Measurements from ENCODE around the gene NOS1. TPM values are rescaled to one million over a fixed set of nuclear protein-coding genes. Genes with fewer than 3 reads are reported as not detected.
"Not testable (repeated sequence)": the region's sequence is repeated elsewhere in the genome, so short reads cannot be mapped to it uniquely, and the experiment has no call there.

NOS1 gene
- total RNA-seq, 1 donor from 2014 or later = not detected

DNA sequence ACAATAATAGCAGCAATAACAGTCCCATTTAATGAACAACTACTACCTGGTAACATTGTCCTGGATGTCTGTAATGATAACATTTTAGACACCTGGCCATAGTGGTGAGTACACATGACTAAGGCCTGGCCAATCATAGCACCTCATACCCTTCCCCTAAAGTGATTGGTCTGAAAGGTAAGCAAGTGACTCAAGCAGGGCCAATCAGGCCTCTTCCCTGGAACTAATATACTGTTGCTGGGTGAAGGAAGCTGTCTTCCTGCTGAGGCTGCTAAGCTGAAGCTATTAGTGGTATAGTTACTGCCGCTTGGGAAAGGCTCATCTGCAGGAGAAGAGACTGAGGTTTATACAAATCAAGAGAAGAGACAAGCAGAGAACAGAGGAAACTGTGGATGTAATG lies 18.7 kb upstream of the NOS1 start:
- H3K4me1 Mint-ChIP-seq (ENCODE audit: low read depth) = no peaks in the 10 kb centered on the region
- peaks cover 9% of the 10 kb centered on the region for H3K9me3 Mint-ChIP-seq (ENCODE audit: low read depth)
- DNase-seq (ENCODE audit: low spot score) = no peak
- no peaks in the 10 kb centered on the region for H3K36me3 Mint-ChIP-seq (ENCODE audit: low read depth)
- peaks cover 16% of the 10 kb centered on the region for H3K27me3 Mint-ChIP-seq (ENCODE audit: low read depth)
- no peak overlapping the region for H3K4me3 Mint-ChIP-seq (ENCODE audit: unreplicated experiment)
- no peak overlapping the region for H3K27ac Mint-ChIP-seq (ENCODE audit: unreplicated experiment)
- TF ChIP-seq, protein P1, sequence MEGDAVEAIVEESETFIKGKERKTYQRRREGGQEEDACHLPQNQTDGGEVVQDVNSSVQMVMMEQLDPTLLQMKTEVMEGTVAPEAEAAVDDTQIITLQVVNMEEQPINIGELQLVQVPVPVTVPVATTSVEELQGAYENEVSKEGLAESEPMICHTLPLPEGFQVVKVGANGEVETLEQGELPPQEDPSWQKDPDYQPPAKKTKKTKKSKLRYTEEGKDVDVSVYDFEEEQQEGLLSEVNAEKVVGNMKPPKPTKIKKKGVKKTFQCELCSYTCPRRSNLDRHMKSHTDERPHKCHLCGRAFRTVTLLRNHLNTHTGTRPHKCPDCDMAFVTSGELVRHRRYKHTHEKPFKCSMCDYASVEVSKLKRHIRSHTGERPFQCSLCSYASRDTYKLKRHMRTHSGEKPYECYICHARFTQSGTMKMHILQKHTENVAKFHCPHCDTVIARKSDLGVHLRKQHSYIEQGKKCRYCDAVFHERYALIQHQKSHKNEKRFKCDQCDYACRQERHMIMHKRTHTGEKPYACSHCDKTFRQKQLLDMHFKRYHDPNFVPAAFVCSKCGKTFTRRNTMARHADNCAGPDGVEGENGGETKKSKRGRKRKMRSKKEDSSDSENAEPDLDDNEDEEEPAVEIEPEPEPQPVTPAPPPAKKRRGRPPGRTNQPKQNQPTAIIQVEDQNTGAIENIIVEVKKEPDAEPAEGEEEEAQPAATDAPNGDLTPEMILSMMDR (IDR thresholded peaks at IDR 0.05) = no peak

DNA sequence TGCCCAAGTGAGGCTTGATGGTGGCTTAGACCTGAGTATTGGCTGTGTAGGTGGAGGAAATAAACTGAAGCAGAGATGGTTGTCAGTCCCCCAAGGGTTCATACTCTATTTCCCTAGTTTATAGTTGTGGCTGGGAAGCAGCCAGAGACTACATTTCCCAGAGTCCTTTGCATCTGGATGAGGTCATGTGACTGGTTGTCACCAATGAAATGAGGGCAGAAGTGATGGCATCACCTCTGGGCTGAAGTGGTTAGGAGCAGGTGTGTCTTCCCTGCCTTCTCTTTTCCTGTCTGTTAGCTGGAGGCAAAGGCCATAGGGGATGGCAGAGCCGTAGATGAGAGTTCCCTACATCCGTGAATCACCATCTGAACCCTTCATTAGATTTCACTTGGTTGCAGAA lies 16.3 kb upstream of the NOS1 start:
- H3K27ac Mint-ChIP-seq (ENCODE audit: unreplicated experiment) = no peak overlapping the region
- no peak overlapping the region for H3K4me3 Mint-ChIP-seq (ENCODE audit: unreplicated experiment)
- TF ChIP-seq, protein P1 (IDR thresholded peaks at IDR 0.05) = no peak
- peaks cover 12% of the 10 kb centered on the region for H3K9me3 Mint-ChIP-seq (ENCODE audit: low read depth)
- no peaks in the 10 kb centered on the region for H3K4me1 Mint-ChIP-seq (ENCODE audit: low read depth)
- peaks cover 17% of the 10 kb centered on the region for H3K27me3 Mint-ChIP-seq (ENCODE audit: low read depth)
- no peak for DNase-seq (ENCODE audit: low spot score)
- H3K36me3 Mint-ChIP-seq (ENCODE audit: low read depth) = no peaks in the 10 kb centered on the region

DNA sequence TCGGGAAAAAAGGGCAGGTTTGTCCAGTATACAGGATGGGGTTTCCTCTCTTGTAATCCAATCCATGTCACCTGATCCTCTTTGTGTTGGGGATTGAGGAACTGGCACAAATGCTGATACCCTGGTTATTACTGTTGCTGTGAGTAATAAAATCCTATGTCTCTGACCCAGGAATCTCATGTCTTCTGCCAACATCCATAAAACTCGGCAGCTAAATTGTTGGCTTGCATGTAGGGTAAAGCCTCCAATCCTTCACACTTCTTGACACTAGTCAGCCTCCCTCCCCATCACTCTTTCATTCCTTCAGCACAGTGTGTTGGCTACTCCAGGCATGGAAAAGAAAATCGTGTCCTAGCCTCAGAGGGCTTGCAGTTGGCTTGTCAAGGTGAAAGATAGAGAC lies 9.2 kb upstream of the NOS1 start:
- Mint-ChIP-seq H3K36me3 (ENCODE audit: low read depth) (no peaks in the 10 kb centered on the region), H3K9me3 (ENCODE audit: low read depth) (peaks cover 11% of the 10 kb centered on the region), H3K4me3 (ENCODE audit: unreplicated experiment) (no peak overlapping the region), H3K27me3 (ENCODE audit: low read depth) (peaks cover 21% of the 10 kb centered on the region), H3K4me1 (ENCODE audit: low read depth) (no peaks in the 10 kb centered on the region), H3K27ac (ENCODE audit: unreplicated experiment) (no peak overlapping the region)
- TF ChIP-seq, protein P1 (IDR thresholded peaks at IDR 0.05) = no peak
- DNase-seq (ENCODE audit: low spot score) = no peak

DNA sequence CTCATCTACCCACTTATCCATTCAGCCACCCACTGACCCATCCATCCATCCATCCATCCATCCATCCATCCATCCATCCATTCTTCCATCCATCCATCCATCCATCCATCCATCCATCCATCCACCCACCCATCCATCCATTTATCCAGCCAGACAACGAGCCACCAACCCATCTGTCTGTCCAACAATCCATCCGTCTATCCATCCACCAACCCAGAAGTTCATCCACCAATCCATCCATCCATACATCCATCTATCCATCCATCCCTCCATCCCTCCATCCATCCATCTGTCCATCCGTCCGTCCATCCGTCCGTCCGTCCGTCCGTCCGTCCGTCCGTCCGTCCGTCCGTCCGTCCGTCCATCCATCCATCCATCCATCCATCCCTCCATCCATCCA lies 8.6 kb upstream of the NOS1 start:
- H3K27me3 Mint-ChIP-seq (ENCODE audit: low read depth) = peaks cover 25% of the 10 kb centered on the region
- not testable (repeated sequence) for H3K4me3 Mint-ChIP-seq (ENCODE audit: unreplicated experiment)

DNA sequence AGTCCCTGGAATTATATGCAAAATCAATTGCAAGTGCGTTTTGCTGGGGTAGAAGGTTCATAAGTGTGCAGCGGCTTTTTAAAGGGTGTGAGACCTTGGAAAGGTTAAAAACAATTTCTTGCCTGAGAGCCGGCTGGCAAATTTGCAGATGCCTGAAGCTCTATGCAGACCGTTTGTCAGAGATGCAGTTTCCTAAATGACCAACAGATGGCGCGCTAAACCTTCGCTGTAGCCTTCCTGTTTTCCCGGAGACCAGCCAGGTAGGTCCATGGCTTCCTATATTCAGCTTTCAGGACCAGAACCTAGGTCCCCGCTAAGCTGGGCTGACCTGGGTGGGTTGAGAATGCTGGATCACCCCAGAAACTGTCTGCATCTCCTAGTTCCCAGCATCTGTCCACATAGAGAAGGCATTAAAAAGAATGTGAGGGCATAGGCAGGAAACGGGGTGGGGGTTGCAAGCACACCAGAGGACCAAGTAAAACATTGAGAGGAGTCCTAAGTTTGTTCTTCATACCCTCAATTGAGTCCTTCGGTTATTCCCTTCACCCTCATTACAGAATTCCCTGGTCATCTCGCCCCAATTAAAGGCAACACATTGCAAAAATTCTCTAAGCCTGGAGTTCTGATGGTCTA lies 5.7 kb upstream of the NOS1 start:
- Mint-ChIP-seq H3K4me3 (ENCODE audit: unreplicated experiment) (no peak overlapping the region), H3K4me1 (ENCODE audit: low read depth) (no peaks in the 10 kb centered on the region), H3K9me3 (ENCODE audit: low read depth) (peaks cover 7% of the 10 kb centered on the region), H3K36me3 (ENCODE audit: low read depth) (no peaks in the 10 kb centered on the region), H3K27me3 (ENCODE audit: low read depth) (peaks cover 47% of the 10 kb centered on the region), H3K27ac (ENCODE audit: unreplicated experiment) (no peak overlapping the region)
- TF ChIP-seq, protein P1 (IDR thresholded peaks at IDR 0.05) = peak; percentile 96
- DNase-seq (ENCODE audit: low spot score) = no peak

More for the DNA sequence above, 8.6 kb upstream of the NOS1 start:
- not testable (repeated sequence) for H3K36me3 Mint-ChIP-seq (ENCODE audit: low read depth); DNase-seq (ENCODE audit: low spot score); H3K4me1 Mint-ChIP-seq (ENCODE audit: low read depth); H3K27ac Mint-ChIP-seq (ENCODE audit: unreplicated experiment)
- H3K9me3 Mint-ChIP-seq (ENCODE audit: low read depth) = peaks cover 11% of the 10 kb centered on the region

DNA sequence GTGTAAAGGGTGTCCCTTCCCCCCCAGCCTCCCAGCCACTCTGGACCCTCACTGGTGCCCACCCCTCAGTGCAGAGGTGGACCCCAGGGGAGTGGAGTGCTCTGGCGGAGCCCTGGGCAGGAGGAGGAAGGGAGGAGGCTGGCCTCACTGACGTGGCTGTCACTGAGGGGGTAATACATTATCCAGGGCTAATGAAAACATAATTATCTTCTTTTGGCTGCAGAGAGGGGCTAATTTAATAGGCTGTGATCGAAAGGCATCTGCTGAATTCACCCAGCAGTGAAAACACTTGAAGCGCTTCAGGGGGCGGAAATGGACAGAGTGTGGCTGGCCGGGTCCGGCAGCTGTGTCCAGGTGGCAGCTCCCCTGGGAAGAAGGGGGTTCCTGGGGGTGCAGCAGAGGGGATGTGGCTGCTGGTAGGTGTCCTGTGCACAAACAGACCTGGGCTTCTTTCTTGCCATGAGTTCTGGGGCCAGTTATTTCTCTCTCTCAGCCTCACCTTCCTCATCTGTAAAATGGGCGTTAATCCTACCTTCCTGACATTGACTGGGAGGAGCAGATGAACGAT lies 3.7 kb upstream of the NOS1 start:
- TF ChIP-seq, protein P1 (IDR thresholded peaks at IDR 0.05) = no peak
- H3K9me3 Mint-ChIP-seq (ENCODE audit: low read depth) = peaks cover 3% of the 10 kb centered on the region
- H3K36me3 Mint-ChIP-seq (ENCODE audit: low read depth) = no peaks in the 10 kb centered on the region
- H3K27me3 Mint-ChIP-seq (ENCODE audit: low read depth) = peaks cover 52% of the 10 kb centered on the region
- no peak for DNase-seq (ENCODE audit: low spot score)
- H3K27ac Mint-ChIP-seq (ENCODE audit: unreplicated experiment) = no peak overlapping the region
- peaks cover 4% of the 10 kb centered on the region for H3K4me1 Mint-ChIP-seq (ENCODE audit: low read depth)
- H3K4me3 Mint-ChIP-seq (ENCODE audit: unreplicated experiment) = no peak overlapping the region
